IPS-NIHi7 (cell line): Measurements from ENCODE around the gene BTBD7.
A peak's percentile ranks its signal among the peaks of the same experiment; 100 is the strongest.
"Not testable (repeated sequence)": the region's sequence is repeated elsewhere in the genome, so short reads cannot be mapped to it uniquely, and the experiment has no call there.

Source experiments
- DNase-seq: peaks from one replicate; pipeline ENCODE4 v3.0.0; 2012; ENCODE audit warnings: mixed read lengths; ENCODE audit errors: extremely low spot score

Gene BTBD7, protein sequence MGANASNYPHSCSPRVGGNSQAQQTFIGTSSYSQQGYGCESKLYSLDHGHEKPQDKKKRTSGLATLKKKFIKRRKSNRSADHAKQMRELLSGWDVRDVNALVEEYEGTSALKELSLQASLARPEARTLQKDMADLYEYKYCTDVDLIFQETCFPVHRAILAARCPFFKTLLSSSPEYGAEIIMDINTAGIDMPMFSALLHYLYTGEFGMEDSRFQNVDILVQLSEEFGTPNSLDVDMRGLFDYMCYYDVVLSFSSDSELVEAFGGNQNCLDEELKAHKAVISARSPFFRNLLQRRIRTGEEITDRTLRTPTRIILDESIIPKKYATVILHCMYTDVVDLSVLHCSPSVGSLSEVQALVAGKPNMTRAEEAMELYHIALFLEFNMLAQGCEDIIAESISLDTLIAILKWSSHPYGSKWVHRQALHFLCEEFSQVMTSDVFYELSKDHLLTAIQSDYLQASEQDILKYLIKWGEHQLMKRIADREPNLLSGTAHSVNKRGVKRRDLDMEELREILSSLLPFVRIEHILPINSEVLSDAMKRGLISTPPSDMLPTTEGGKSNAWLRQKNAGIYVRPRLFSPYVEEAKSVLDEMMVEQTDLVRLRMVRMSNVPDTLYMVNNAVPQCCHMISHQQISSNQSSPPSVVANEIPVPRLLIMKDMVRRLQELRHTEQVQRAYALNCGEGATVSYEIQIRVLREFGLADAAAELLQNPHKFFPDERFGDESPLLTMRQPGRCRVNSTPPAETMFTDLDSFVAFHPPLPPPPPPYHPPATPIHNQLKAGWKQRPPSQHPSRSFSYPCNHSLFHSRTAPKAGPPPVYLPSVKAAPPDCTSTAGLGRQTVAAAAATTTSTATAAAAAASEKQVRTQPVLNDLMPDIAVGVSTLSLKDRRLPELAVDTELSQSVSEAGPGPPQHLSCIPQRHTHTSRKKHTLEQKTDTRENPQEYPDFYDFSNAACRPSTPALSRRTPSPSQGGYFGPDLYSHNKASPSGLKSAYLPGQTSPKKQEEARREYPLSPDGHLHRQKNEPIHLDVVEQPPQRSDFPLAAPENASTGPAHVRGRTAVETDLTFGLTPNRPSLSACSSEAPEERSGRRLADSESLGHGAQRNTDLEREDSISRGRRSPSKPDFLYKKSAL

DNA sequence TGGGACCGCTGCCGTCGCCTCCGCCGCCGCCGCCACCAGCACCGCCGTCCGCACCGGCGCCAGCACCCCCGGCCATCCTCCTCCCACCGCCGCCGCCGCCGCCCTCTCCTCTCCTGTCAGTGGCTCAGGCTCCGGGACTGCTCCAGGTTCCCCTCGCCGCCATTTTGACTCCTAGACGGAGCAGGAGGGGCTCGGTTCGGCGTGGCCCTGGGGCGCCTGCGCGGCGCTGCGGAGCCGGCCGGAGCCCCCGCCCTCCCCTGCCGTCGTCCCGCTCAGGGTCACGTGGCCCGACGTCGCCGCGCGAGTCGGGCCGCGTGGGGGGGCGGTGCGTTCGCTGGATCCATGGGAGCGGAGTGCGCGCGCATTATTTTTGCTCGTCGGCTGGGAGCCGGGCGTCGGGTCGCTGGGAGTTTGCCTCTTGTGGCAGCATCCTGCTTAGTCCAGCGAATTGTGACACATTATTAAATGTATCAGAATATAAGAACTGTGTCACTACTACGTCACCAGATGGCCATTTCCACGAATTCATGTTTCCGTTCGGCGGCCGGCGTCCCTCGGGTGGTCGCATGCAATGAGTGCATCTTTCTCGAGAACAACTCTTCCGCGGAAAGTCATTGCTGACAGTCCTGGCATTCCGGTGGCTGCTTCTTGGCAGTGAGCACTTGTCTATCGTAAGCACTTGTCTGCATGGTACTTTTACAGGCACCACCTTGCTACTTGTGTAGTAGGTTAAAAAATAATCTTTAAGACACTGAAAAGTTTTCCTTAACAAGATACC, at the start of gene BTBD7:
Gene BTBD7, minus strand, starts transcription at position 184 of the 778 bp plus-strand sequence. CDS start 36,985 bp downstream, outside the sequence.
- DNase-seq = peak; percentile 97

DNA sequence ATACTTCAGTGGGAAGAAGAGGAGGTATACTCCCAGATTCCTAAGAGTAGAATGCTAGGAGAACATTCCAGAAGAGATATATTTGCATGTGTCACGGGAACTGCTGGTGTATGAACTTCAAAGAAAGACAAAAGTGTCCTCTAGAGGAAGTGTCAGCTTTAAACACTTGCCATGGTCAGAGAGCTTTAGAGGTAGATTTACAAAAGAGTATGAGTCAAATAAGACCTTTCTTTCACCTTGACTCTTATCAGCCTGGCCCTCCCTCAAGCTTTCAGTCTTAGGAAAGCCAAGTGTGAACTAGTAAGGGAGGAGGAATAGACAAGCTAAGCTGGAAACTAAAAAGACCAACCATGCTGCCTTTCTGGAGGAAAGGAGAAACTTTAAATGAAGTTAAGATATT, 48.8 kb upstream of the BTBD7 start:
- no peak for DNase-seq

DNA sequence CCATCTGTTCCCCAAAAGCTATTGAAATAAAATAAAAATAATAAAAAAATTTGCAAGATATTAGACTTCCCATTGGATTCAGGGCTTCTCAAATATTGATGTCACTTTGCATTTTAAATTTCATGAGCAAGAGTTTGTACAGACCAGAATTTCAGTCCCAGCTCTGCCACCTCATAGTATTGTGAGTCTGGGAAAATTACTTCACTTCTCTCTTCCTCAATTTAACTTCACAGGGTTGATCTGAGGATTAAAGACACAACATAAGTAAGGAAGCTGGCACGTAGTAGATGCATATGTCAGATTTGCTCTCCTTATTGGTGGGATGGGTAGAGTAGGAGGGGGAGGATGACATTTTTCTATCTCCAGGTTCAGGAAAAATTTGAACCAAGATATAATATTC, 47.0 kb upstream of the BTBD7 start:
- DNase-seq = no peak

DNA sequence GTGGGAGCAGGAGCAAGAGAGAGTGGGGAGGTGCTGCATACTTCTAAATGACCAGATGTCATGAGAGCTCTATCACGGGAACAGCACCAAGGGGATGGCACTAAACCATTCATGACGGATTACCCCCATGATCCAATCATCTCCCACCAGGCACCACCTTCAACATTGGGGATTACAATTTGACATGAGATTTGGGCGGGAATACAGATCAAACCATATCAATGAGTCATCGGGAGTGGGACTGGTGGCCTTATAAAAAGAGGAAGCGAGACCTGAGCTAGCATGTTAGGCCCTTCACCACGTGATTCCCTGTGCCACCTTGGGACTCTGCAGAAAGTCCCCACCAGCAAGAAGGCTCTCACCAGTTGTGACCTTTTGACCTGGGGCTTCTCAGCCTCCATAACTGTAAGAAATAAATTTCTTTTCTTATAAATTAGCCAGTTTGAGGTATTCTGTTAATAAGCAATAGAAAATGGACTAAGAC, 42.9 kb upstream of the BTBD7 start:
- no peak for DNase-seq

DNA sequence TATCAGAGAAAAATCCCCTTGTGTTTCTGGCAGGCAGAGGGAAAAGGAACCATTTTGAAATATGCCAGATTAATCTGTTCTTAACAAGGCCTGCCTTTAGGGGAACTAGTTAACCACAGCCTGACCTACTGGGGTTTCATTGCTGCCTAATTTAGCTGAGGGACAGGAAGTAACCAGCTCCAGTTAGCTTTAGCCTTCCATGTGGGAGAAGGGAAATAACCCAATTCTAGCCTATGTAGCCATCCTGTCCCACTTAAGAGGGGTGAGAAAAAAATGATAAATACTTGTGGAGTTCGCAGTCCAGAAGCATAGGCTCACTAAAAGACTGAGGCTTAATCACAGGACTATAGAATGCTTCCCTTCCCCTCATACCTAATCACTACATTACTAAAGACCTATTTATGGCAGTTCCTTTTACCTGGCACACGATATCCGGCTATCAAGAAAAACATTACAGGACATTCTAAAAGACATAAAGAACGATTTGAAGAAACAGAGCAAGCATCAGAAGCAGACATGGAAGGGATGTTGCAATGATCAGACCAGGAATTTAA, 37.0 kb upstream of the BTBD7 start:
- DNase-seq = no peak

DNA sequence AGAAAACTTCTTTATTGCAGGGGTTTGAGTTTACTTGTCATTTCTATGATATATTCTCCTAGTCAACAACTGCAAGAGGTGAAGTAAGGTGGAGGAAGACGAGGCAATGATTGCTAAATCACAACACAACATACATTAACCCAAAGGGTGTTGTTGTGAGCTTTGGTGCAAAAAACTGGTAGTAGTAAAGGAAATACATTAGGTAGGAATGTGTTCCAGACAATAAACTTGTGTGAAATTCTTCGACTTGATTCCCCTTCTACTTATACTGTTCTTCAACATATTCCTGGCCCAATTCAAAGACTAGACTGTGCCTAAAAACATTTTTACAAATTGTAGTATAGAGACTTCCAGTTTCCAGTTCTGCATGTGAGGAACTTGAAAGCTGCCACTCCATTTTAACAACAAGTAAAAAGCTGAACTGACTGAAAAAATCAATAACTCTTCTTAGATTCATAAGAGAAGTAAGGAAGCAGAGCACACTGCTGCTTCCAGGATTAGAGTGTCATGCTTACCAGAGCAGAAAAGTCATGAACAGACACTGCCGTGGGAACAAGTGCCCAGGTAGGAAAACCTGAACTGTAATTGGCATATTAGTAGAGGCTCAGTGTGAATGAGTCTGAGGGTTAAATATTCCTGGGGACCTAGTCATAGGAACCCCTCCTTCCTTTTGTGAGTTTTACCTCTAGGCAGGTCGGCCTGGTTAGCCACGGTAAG, 36.3 kb upstream of the BTBD7 start:
- DNase-seq = no peak

DNA sequence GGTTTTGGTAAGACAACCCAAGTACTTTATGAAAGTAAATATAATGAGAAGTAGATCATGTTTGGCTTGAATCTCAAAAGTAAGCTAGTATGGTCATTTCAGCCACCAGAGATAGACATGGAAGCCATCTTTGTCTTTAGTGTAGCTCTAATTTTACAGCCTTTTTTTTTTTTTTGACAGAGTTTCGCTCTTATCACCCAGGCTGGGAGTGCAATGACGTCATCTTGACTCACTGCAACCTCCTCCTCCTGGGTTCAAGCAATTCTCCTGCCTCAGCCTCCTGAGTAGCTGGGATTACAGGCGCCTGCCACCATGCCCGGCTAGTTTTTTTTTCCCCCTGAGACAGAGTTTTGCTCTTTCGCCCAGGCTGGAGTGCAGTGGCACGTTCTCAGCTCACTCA, 22.0 kb upstream of the BTBD7 start:
- DNase-seq = not testable (repeated sequence)

DNA sequence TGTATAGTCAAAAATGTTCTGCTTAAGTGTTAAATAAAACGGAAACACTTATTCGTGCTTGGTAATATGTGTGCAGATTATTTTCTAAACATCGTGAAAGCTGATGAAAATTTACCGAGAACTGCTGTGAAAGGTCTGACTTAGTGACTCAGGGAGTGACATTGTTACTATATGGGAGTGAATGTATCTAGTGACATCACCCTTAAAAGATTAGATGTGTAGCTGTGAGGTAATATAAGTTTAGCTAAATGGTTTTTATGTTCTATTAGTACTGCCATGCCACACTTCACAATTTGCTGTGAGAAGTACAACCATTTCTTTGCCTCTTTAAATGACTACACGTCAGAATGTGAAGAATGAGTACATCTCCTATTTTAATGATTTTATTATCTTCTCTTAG, 15.5 kb upstream of the BTBD7 start:
- DNase-seq = no peak

DNA sequence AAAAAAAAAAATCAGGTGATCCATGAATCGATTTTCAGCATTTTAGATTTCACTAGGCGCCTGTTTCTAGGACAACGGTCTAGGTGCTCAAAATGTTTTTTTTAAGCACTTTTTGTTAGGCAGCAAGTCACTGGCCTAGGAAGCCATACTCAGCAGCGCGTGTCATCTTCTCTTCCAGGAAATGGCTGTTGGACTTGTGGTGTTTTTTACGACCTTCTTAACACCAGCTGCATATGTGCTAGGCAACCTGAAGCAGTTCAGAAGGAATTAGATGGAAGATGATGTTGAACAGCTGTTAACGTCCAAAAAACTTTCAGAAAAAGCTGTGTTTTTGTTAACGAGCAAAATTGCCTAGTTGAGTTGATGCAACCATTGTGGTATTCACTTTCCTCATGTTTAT, 15.0 kb upstream of the BTBD7 start:
- DNase-seq = no peak

DNA sequence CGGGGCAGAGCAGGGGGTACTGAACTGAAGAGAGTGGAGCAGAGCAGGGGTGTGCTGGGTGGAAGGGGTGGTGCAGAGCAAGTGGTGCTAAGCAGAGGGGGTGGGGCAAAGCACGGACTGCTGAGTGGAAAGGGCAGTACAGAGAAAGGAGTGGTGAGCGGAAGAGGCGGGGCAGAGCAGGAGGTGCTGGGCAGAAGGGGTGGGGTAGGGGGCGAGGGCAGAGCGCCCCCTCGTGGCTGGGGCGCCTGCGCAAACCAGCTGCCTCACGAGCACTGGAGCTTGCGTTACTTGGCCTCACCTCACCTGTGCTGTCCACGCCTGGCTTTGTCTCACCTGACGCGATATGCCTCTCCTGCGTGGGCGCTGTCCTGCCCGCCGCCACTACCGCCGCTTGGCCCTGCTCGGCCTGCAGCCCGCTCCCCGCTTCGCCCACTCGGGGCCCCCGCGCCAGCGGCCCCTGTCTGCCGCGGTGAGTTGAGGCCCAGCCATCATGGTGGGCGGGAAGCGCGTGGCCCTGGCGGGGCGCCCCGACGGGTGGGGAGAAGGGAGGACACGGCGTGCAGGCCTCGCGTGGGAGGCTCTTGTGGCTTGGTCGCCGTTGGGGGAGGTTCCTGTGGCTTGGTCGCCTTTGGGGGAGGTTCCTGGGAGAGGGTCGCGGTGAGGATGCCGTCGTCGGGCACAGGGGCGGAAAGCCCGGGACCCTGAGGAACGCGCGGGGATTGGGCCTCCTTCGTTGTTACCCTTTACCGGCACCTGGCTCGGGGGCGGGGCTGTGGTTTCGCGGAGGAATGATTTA, 14.3 kb upstream of the BTBD7 start, which contains the start of gene COX8C:
Gene COX8C, plus strand, starts transcription at position 257 of the 796 bp plus-strand sequence. Its CDS starts 87 bp downstream, at position 344.
- DNase-seq = no peak

DNA sequence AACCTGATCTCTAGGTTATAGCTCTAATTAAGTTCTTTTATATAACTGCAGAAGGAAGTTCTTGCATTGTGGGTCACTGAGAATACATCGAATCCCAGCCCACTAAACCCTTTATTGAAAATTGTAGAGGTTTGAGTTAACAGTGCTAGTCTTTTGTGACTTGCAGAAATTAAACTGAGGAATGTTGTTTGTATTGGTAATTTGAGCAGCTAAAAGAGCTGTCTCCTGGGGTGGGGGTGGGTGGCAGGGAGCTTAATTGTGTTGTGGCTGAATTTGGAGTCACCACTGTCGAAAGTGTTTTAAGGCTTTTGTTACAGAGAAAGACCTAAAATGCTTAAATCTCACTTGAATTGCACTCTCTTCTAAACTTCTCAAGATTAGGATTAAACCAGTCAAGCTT, 11.0 kb upstream of the BTBD7 start:
- DNase-seq = peak; percentile 38

DNA sequence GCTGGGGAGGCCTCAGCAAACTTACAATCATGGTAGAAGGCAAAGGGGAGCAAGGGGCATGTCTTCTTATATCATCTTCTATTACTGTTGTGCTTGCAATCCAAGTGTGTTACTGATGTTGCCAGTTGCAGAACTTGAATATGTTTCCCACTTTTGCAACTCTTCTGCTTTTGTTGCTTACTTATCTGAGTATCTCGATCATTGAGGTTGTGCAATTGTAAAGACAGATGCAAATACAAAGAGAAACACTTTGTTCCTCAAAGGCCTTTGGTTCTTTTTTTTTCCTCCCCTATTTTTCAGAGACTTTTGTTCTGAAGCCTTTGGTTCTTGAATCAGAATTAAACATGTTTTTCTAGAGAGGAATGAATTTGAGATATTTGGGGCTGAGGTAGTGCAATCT, 10.4 kb upstream of the BTBD7 start:
- no peak for DNase-seq

DNA sequence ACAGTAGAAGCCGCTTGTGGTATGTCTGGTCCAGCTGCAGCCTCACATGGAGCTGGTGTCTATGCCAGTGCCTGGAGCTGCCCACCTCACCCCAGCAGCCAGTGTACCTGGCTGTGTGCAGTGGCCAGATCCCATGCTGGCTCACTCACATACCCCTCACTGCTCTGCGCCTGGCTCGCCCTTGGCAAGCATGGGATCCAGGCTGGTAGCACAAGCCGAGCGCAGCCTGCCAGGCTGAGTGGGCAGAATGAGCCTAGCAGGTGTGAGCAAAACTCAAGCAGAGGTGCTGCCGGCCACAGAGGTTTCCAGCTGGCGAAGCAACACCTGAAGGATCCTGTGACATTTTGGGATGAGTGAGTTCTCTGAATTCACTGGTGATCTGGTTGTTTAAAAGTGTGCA, 5.0 kb upstream of the BTBD7 start:
- DNase-seq = no peak

DNA sequence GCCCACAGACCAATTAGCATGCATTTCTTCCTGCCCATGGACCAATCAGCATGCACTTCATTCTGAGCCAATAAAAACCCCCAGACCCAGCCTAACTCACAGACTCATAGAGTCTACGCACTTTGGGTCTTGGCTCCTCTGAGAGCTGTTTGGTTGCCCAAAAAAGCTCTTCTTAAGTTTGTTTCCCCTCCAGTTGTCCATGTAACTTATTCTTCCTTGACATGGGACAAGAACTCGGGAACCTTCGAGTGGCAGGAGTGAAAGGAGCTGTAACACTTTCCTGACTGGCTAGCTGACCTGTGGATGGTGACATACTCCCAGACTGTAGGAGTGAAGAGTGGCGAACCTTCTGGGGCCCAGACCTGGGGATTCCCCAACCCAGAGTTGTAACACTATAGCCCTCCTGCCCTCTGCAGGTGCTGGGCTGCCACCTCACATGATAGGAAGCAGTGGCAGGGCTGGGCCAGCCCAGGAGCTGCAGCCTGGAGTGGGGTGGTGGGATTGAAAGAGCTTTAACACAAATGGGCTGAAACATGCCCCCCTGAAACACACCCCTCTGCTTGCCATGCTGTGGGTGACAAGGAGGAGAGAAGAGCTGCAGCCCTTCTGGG, 4.4 kb upstream of the BTBD7 start:
- no peak for DNase-seq

DNA sequence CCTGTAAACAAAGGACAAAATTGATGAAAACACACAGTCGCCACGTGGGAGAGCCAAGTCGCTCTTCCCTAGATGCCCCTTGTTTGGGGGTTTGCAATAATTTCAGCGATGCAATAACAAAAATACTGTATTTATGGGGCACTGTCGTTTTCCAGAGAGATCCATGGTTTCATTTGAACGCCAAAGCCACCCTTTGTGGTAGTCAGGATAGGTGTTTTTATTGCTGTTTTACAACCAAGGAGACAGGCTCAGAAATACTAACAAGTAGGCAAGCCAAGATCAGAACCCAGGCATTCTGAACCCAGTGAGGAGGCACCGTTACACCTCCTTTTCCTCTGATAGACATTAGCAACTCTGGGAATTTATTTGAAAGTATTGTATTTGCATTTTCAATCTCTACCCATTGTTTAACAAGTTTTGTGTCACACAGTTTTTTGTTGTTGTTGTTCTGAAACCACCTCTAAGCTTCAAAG, 831 bp upstream of the BTBD7 start:
- no peak for DNase-seq

DNA sequence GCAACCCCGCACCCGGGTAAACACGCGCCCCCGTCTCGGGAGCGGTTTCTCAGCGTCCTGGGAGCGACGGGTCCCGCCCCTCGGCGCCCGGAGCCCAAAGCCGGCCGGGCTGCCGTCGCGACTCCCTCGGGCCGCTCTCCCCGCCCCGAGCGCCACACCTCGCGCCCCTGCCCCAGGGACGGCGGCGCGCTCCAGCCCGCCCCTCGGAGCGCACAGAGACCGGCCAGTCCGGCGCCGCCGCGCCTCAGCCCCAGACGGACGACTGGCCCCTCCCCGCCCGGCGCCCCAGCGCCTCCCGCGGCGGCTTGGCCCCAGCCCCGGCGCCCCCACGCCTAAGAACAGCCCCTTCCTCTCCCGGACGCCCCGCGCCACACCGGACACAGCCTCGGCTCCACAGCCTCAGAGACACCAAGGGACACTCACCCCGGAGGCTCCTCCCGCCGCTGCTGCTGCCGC, 411 bp downstream of the BTBD7 start:
- peak; percentile 73 for DNase-seq

DNA sequence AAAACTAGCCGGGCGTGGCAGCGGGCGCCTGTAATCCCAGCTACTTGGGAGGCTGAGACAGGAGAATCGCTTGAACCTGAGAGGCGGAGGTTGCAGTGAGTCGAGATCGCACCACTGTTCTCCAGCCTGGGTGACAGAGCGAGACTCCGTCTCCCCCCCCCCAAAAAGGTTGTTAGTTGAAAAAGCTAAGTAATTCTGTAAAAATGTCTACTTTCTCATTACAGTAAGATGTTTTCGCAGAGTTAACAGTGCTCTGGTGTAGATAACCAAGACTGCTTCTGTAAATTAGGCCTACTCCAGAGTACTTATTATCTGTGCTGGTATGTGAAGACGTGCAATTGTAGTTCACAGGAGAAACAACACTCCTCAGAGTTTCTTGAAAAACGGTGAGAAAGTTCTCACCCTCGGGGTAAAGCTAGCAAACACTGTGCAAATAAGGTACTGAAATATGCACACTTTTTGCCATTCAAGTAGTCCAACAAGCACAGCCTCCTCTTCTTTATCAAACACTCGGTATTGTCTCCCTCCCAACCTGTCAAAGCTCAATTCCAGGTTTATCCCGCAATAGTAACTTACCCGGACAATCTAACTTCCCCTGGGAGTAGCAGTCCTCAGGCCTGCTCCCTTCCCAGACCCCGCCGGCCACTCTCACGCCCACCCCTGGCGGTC, 974 bp downstream of the BTBD7 start:
- no peak for DNase-seq
